Suppressor macrophage treated with lipopolysaccharide for 1 hour (primary cell): ENCODE measurements around the gene SLC22A5.

ENCODE experiments used
- DNase-seq, 3 donors: peaks; one replicate each; pipeline ENCODE4 v3.0.0-alpha.2; 2020 to 2022

Gene SLC22A5

DNA sequence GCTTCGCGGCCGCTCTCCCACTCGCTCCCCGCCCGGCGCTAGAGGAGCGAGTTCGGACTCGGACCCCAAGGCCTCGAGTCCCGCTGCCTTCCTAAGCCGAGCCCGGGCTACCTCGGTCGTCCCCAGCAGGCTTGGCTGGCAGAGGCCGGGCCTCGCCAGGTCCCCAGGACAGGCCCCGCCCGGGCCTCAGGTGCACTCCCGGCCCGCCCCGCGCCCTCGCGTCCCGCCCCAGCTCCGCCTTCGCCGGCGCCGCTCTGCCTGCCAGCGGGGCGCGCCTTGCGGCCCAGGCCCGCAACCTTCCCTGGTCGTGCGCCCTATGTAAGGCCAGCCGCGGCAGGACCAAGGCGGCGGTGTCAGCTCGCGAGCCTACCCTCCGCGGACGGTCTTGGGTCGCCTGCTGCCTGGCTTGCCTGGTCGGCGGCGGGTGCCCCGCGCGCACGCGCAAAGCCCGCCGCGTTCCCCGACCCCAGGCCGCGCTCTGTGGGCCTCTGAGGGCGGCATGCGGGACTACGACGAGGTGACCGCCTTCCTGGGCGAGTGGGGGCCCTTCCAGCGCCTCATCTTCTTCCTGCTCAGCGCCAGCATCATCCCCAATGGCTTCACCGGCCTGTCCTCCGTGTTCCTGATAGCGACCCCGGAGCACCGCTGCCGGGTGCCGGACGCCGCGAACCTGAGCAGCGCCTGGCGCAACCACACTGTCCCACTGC lies at the start of gene SLC22A5:
Gene SLC22A5 (plus strand): TSS at position 237 of the 707 bp plus-strand sequence. CDS start 263 bp downstream, at position 500.
- peak; percentile 60 to 81 (median 67) for DNase-seq

DNA sequence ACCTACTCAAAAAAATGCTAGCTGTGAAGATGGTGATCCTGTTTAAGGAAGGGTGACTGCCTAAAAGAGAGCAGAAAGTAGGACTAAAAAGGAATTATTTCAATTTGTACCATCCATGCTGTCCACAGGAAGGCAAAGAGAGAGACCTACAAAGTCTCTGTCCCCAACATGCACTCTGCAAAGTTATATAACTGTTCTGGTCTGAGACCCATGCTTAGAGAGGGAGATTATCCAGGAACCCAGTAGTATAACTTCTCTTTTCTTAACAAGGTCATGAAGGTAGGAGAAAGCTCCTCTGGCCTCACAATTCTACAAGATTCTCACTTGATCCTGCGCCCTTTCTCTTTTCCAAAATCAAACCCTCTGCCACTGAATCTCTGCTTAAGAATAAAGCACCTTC lies 49.5 kb upstream of the SLC22A5 start:
- no peak for DNase-seq

DNA sequence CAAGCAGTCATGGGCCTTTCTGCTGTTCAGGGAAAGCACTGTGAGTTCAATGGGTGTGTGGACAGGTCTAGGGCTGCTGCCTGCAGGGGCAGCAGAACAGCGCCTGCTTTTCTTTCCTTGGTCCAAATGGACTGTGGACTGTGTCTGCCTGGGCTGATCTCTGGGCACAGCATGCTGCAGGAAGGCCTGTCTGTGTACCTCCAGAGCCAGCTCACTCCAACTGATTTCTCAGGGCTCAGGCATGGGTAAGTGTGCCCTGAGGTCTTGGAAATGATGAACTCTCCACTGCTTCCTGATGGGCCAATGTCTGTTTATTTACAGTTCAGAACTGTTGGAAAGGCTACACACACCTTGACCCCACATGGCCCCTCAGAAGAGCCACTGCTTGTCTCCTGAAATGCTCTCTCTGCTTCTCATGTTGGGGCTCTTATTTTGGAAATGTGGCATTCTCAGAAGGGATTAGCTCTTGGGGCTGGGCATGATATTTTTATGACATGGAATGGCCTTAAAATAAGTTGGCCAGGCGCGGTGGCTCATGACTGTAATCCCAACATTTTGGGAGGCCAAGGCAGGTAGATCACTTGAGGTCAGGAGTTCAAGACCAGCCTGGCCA lies 48.3 kb upstream of the SLC22A5 start:
- DNase-seq, result no peak

DNA sequence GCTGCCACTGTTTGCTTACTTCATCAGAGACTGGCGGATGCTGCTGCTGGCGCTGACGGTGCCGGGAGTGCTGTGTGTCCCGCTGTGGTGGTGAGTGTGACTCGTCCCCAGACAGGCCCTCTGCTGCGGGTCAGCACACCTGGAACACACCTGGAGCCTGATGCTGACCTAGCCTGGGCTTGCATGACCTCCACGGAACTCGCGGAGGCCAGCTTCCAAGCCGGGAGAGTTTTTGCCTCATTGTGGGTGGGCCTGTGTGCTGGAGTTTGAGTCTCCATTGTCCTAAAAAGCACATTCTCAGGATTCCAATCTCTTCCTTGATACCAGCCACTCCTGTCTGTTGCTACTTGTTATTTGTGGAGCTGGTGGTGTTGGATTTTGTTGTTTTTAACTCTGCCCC lies 47.2 kb upstream of the SLC22A5 start:
- no peak for DNase-seq

DNA sequence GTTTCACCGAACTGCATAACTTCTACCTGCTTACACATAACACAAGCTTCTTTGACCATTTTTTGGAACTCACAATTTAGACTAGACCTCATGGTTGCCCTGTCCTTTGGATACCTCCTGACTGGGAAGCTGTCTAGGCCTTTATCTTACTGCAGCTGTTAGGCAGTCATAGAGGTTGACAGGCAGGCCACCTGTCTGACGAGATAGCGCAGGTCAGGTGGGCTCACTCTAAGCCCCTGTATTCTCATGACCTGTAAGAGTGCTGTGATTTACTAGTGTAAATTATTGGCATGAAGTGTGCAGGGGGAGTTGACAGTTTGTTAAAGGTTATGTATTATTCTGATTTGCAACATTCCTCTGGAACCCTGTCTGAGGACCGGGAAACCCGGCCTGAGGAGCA lies 46.3 kb upstream of the SLC22A5 start:
- DNase-seq, result no peak

DNA sequence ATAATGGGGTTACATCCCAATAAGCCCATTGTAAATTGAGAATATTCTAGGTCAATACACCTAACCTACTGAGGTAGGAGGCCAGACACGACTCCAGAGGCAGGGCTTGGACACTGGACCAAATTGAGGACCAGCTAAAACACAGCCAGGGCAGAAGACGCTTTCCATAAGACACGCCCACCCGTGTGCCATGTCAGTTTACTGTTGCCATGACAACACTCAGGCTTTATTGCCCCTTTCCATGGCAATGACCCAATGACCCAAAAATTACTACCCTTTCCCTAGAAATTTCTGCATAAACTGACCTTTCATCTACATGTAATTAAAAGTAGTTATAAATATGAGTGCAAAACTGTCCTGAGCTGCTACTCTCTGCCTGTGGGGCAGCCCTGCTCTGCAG lies 43.8 kb upstream of the SLC22A5 start:
- no peak for DNase-seq

DNA sequence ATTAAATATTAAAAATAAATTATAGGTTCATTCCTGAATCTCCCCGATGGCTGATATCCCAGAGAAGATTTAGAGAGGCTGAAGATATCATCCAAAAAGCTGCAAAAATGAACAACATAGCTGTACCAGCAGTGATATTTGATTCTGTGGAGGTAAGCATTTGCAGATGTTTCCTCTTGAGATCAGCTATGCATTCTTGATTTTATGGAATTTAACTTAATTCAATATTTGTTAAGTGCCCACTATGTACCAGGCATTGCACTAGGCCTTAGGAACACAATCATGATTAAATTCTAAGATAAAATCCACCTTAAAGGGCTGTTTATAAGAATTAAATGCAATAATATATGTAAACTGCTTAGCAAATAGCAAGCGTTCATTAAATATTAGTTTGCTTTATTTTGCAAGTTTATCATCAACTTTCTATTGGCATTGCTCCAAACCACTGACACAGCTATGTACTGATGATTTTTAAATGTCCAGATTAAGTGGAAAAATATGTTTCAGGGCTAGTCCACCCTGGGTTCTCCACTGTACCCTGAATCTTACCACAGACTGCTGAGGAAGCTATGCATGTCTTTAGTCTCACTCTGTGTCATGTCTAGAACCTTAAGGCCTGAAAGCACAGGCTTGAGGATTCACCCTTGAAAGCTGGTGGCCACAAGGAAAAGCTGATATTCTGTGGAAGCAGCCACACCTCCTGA lies 42.1 kb upstream of the SLC22A5 start:
- DNase-seq, result no peak

DNA sequence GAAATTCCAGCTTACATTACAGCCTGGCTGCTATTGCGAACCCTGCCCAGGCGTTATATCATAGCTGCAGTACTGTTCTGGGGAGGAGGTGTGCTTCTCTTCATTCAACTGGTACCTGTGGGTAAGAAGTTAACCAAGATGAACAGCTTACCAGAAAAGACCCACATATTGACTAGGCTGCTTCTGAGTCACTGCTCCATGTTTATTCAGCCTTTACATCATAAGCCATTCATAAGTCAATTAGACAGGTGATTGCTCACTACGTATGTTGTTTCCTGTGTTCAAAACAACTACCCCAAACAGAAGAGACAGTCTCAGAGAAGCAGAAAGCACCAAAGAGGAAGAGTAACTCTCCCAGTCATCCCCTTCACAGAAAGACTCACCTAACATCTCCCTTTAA lies 34.7 kb upstream of the SLC22A5 start:
- no peak for DNase-seq

DNA sequence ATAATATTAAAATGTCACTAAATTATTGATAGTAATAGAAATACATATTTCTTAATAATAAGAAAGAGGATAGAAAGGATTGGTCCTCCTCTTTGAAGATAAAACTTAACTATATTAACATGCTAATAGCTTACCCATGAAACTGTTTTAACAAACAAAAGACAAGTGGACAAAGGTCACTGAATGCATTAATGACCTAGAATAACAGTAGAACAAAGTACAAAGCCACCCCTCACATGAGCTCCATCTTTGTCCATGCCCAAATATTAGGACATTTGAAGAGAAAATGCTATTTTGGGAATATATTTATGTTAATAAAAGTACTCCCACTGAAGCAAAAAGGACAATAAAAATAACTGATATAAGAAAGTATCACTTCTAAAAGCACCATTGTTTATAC lies 34.1 kb upstream of the SLC22A5 start:
- DNase-seq, result no peak

DNA sequence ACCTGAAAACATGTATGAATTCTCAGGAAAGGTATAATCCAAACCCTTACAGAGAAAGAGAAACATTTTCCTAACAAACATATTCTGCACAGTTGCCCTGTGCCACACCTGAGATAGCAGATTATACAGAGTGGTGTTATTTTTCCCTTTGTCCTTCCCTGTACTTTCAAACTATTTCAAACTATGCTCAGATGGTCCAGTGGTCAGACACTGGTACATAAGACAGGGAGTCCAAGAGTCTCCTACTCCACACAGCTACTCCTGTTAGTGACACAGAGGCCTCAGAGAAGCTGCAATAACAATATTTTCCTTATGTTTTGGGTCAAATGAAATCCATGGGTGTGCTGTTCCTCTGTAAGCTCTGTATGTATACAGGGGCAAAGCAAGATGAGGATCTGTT lies 30.0 kb upstream of the SLC22A5 start:
- no peak for DNase-seq

DNA sequence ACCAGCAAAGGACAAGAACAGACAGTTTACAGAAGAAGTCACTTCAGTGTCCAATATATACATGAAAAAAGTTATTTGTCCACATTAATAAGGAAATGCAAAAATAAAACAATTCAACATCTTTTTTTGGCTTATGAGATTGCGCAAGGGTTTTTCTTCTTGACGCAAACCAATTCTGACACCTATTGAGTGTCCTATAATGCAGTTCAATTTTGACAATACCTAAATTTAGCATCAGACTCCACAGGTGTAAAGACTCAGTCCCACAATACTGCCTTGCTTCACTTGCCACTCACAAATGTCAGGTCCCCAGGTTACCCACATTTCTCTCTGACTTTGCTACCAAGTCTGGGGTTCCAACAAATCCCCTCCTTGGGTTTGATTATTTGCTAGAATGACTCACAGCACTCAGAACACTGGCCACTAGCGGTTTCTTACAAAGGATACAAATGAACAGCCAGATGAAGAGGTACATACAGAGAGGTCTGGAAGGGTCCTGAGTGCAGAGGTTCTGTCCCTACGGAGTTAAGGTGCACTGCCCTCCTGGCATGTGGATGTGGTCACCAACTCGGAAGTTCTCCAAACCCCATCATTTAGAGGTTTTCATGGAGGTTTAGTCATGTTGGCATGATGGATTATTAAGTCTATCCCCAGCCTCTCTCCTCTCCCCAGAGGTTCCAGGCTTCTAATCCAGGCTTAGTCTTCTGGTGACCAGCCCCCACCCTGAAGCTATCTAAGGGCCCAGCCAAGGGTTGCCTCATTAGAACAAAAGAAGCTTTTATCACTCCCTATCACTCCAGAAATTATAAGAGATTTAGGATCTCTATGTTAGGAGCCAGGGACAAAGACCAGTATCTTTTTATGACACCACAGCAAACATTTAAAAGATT lies 27.0 kb upstream of the SLC22A5 start:
- DNase-seq, result no peak

DNA sequence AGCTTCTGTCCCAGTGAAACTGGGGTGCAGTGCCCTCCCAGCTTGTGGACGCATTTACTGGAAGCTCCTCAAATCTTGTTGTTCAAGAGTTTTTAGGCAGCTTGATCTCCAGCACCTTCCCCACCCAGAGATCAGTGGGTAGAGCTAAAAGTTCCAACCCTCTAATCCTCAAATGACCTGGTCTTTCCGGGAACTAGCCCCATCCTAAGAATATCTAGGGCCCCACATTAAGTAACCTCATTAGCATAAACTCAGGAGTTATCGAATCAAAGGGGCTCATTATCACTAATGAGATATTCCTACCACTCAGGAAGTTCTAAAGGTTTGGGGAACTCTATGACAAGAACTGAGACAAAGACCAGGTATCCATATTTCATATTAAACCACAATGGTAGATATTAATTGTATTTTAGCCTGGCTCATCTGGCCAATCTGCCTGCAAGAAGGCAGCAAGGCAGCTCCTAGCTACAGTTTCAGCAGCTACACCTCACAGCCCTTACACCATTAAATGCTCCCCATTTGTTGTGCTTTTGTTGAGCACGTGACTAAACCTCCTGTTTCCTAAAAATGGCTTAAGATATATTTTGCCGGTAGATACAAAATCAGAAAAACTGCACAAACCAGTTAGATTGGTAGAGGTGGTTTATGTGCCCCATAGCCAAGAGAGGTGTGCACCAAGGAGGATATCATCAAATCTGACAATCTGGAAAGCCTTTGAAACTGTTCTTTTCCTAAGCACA lies 24.6 kb upstream of the SLC22A5 start:
- DNase-seq, result no peak

DNA sequence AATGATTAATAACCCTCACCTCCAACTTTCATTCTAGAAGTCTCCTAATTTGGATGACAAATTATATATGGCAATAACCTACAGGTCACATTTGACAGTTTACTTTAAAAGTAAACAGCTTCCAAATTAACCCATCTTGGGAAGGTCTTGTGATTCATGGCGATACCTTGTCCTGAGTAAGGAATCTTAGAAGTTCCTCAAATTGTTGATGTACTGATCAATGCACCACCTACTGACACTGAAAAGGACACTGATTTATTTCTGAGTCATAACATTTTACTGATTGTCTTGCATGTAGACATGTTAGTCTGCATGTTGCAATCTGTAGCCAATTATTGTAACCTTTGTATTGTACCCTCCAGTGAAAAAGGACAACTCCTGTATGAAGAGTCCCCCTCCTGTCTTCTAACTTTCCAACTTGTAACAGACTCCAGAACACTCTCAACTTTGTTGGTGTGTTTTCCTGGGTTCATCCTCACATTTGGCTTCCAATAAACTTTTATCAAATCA lies 16.0 kb upstream of the SLC22A5 start:
- no peak for DNase-seq

DNA sequence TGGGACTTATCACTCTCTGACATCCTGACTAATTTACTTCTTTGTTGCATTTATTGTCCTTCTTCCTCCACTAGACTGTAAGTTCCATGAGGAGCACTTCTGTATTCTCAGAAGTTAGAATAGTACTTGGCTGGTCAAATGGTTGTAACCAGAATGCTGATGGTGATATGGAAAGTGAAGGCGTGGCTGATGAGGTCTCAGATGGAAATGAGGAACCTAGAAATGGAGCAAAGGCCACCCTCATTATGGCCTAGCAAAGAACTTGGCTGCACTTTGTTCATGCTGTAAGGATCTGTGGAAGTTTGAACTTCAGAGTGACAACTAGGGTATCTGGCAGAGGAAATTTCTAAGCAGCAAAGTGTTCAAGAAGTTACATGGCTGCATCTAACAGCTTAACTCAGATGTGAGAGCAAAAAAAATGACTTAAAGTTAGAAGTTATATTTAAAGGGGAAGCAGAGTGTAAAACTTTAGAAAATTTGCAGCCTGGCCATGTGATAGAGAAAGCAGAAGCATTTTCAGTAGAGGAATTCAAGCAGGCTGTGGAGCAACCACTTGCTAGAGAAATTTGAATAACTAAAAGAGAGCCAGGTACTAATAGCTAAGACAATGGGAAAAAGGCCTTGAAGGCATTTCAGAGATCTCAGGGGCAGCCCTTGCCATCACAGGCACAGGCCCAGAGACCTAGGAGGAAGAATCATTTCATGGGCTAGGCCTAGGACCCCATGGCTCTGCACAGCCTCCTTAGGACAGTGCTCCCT lies 14.9 kb upstream of the SLC22A5 start:
- DNase-seq, result peak; percentile 51 to 70 (median 69)

DNA sequence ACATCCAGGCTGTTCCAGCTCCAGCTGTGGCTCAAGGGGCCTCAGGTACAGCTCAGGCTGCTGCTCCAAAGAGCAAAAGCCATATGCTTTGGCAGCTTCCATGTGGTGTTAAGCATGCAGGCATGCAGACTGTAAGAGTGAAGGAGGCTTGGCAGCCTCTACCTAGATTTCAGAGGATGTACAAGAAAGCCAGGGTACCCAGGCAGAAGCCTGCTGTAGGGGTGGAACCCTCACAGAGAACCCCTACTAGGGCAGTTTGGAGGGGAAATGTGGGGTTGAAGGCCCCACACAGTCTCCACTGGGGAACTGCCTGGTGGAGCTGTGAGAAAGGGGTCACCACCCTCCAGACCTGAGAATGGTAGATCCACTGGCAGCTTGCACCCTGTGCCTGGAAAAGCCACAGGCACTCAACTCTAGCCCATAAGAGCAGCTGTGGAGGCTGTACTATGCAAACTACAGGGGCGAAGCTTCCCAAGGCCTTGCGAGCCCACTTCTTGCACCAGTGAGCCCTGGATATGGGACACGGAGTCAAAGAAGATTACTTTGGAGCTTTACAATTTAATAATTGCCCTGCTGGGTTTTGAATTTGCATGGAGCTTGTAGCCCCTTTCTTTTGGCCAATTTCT lies 14.3 kb upstream of the SLC22A5 start:
- DNase-seq, result no peak

DNA sequence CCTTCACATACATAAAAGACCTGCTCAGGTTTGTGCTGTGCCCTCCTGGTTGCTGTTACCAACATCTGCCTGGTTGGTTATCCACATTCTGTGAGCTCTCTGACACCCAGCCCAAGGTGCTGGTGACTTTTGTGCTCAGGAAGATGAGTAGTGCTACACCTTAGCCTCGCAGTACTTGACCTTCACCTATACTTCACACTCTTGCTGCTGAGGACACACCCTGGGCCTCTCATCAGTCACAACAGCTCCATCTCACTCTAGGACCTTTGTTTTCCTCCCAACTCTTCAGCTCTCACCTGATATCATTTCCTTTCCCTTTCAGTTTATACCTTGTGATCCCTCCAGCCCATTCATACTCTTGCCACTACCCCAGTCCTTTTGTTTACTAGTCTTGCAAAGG lies 10.7 kb upstream of the SLC22A5 start:
- no peak for DNase-seq

DNA sequence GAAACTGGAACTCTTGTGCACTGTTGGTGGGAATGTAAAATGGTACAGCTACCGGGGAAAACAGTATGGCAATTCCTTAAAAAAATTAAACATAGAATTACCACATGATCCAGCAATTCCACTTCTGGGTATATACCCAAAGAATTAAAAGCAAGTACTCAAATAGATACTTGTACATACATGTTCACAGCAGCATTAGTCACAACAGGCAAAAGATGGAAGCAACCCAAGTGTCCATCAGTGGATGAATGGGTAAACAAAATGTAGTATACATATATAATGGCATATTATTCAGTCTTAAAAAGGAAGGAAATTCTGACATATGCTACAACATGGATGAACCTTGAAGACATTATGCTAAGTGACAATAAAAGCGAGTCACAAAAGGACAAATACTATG lies 7.4 kb upstream of the SLC22A5 start:
- no peak for DNase-seq

DNA sequence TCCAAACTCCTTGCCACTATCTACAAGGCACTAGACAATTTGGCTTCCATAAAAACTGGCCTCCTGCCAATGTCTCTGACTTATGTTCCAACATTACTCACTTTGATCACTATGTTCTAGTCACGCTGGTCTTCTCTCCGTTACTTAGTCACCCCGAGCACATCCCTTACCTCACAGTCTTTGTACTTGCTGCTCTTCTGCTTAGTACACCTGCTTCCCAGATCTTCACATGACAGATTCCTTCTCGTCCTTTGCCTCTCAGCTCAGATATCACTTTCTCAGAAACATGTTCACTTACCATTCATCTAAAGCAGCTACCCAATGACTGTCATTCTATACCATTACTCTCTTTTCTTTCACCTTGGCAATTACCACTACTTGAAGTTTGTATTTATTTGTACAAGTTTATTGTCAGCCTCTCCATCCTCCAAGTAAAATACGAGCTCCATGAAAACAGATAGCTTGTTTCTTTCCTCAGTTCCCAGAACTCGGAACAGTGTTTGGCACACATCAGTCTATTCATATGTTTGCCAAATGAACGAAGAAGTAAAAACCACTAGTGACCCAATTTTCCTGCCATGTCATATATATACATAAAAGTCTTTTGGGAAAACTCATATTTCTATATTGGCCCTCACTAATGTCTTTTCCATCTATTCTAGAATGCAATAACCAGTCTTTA lies 5.9 kb upstream of the SLC22A5 start:
- peak; percentile 58 to 78 (median 75) for DNase-seq

DNA sequence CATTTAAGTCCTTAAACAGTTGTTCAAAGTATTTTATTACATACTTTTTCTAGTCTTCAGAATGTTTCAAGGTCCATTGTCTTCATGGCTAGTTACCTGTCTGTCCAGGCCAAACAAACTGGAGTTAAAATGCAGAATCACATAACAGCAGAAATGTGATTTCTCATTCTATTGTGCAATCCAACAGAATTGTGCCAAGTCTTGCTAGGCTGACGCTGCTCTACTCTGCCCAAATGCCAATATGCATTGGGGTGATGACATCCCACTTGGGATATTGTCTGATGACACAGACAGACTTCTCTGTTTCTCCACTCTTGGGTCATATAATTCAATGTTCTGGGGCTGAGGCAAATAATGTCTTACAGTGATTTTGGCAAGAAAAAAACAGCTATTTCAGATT lies 5.2 kb upstream of the SLC22A5 start:
- peak; percentile 82 to 96 (median 93) for DNase-seq

DNA sequence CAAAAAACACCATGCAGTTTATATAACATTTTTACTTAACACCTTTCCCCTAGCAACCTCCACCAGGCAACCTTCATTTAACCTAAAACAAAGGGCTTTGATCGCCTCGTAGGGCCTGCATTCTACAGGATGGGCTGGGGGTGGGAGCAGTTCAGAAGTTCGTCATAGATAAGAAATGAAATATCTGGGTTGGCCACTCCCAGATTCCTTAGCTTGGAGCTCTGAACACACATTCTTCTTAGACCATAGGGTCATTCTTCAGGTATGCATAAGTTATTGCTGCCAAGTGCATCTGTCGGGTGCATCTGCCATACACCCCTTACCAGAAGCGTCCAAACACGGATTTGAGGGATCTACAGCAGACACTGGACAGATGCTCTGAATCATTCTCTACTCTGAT lies 4.3 kb upstream of the SLC22A5 start:
- DNase-seq, result no peak
